HG03565 (cell line): Measurements from ENCODE around the gene LTO1.
"Not testable (repeated sequence)": the region's sequence is repeated elsewhere in the genome, so short reads cannot be mapped to it uniquely, and the experiment has no call there.

ENCODE experiments used
- ATAC-seq: cut with Tn5 transposase; IDR thresholded peaks from one replicate; pipeline ENCODE4 v1.9.1; 2021; ENCODE audit warnings: mild to moderate bottlenecking, moderate library complexity; ENCODE audit not compliant: unreplicated experiment

Gene LTO1

DNA sequence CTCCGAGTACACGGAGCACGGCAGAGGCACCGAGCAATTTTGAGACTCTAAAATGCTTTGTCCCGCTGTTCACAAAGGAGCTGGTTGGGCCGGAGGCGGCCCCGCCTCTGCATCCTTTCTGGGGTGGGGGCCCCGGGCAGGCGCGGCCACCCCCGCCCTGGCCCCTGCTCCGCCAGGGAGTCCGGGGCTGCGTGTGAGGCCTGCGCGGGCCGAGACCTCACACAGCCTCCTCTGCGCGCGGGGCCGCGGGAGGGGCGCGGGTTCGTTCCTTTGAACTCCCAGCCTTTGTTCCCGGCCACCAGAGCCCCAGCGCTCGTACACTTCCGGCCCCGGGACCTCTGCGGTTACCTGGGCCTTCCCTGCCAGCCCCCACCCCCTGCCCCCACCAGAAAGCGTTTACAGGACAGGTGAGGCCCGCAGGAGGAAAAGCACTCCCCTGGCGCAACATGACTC is 27.1 kb upstream of the LTO1 start:
- no peak for ATAC-seq

DNA sequence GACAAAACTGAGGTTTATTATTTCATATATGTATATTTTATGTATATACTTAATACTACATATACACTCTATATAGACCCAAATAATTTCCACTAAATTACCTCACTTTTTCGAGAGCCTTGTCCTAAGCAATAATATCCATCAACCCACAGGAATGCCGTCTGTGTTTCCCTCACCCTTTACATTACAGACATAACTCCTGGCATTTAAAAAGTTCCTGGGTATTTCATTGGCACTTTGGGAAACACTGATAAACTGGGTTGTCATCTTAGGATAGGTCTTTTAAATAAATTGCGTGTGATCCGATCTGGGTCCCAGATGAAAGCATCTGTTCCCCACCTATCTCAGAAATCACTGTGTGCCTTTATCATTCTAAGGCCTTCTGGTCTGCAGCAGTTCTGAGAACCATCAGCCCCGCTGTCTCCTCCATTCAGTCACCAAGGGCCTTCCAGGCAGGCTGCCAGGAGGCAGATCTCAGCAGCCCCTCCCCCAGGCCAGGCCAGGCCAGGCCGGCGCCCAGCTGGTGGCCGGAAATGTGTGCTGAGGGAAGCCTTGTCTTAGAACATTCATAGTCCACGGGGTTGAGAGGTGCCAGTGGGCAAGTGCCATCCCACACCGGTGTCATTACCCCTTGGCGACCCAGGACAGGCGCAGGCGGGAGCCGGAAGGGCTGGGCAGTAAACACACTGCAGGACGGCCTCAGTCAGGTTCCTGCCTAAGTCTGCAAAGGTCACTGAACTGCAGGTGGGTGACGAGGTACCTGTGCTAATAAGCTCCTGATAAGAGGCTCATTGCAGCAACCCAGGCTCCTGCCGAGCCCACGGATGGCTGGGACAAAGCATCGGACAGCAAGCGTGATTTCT is 25.4 kb upstream of the LTO1 start:
- ATAC-seq: no peak

DNA sequence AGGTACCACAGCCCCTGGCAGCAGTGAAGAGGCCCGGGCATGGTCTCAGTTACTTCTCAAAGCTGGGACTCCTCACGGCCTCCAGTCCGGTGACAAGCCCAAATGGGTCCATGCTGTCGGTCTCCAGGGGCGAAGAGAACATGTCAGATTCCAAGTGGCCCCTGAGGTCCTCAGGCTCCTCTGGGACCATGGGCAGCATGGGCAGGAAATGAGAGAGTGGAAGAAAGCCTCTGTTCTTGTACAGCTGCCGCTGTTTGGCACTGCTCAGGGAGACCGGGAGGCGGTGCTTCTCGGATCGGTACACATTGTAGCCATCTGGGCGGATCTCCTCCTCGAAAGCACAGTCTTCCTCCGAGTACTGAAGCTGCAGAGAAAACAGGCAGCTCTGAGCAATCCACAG is 24.1 kb upstream of the LTO1 start:
- no peak for ATAC-seq

DNA sequence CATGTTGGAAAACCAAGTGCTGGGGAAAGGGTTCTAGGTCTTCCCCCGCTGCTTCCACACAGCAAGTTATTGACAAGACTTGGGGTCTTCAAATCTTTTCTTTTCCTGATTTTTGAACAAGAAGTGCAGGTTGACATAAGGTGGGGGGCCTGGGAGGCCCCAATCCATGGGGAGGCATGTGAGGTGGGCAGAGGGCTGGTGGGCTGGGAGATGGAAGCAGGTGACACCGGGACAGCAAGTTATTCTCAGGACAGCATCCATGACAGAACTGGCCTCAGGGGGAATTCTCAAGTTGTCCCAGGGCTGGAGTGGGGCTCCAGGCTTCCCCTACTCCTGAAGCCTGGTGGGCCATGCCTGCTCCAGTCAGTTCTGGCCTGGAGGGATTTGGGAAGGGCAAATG is 23.2 kb upstream of the LTO1 start:
- no peak for ATAC-seq

DNA sequence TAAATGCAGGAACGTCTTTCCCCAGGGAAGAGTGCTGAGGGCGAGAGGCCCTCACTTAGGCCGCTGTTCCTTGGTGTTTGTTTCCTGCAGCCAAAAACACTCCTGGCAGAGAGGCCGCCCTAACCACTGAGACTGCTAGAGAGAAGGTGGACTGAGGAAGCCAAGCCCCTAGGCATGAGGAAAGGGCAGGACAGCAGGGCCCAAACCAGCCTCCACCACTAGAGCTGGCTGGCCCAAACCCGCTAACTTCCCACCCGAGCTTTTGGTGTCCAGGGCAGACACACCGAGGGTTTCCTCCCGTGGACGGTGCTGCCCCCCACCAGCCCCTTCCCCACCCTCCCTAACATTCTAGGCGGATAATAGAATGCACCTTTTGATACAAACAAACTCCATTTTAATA is 22.7 kb upstream of the LTO1 start:
- no peak for ATAC-seq

DNA sequence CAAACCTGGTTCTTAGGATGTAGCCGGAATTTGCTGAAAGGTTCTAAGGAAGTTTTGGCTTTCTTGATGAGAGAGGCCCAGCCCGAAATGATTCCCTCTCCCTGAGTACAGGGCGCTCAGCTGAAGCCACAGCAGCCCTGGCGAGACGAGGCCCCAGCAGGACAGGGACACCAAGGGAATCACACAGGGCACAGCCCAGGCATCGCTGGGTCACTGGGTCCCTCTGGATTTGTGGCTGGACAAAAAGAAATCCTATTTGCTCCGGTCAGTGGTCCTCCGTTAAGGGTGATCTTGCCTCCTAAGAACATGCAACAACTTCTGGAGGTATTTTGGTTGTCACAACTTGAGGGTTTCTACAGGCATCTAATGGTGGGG is 22.3 kb upstream of the LTO1 start:
- no peak for ATAC-seq

DNA sequence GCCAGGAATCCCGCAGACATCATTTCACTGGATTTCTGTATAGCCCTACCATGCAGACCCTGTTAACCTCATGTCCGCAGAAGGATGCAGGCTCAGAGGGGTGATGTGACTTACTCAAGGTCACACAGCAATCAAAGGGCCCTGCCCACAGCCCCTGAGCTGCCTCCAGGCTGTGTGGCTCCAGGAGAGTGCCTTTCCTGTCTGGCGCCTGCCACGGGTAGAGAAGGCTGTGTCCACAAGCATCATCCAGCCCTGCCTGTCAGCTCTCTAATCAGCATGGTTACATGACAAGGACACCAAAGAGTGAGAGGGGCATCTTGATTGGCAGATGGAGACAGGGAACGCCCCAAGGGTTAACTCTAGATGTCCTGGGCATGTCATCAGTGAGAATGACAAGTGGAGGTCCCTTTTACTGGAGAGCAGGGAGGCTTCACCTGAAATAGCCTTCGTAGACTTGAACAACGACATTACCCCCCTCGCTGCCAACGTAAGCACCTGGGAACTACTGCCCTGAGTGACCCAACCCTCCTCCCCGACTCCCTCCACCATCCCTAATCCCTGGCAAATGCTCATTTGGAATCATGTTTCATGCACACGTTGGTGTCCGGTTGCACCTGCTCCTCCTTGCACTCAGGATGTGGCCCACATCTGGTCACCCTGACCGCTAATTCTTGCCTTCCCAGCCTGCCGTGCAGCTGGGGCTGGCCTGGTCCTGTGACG is 21.8 kb upstream of the LTO1 start:
- no peak for ATAC-seq

DNA sequence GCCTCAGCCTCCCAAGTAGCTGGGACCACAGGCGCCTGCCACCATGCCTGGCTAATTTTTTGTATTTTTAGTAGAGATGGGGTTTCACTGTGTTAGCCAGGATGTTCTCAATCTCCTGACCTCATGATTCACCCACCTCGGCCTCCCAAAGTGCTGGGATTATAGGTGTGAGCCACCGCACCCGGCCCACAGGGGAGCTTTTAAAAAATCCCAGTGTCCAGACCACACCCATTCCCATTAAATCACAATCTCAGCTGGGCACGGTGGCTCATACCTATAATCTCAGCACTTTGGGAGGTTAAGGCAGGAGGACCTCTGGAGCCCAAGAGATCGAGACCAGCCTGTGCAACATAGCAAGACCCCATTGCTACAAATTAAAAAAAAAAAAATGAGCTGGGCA is 20.8 kb upstream of the LTO1 start:
- ATAC-seq: not testable (repeated sequence)

DNA sequence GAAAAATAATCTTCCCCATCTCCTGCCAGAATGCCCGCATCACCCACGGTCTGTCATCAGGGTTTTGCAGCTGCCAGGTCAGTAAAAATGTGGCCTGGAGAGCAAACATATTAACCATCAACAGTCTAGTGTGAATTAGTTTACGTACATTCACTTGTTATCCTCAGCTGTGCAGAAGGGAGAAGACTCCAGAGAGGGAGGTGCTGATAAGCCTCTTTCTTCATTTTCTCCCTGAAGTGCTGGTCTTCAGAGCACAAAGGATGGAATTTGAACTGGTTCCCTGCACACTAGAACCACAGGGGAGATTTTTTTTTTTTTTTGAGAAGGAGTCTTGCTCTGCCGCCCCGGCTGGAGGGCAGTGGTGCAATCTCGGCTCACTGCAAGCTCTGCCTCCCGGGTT is 20.4 kb upstream of the LTO1 start:
- no peak for ATAC-seq

DNA sequence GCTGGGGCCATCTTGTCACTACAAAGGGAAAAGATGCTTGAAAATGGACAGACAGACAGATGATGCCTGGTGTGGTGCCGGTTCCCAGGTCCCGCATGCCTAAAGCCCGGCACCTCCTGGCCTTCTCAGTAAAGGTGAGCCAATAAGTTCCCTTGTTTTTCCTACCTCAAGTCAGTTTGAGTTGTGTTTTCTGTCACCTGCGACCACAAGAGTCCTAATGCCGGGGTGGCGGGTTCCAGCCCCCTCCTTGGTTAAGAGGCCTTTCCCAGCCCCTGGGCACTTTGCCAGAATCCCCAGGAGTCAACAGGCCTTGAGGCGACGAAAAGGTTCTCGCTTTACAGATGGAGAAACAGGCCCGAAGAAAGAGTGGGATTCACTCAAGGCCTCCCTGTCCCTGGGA is 19.6 kb upstream of the LTO1 start:
- ATAC-seq: no peak

DNA sequence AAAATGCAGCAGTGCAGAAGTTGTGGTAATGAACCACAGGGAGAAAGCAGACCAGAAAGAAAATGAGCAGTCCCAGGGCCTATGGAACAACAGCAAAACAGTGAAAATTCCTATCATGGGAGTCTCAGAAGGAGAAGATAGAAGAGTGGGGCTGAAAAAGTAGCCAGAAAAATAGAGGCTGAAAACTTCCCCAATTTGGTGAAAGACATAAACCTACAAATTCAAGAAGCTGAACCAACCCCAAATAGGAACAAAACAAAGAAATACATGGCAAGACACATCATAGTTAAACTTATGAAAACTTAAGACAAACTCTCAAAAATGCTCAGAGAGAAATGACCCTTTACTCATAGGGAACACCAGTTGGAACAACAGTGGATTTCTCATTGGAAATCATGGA is 17.3 kb upstream of the LTO1 start:
- no peak for ATAC-seq

DNA sequence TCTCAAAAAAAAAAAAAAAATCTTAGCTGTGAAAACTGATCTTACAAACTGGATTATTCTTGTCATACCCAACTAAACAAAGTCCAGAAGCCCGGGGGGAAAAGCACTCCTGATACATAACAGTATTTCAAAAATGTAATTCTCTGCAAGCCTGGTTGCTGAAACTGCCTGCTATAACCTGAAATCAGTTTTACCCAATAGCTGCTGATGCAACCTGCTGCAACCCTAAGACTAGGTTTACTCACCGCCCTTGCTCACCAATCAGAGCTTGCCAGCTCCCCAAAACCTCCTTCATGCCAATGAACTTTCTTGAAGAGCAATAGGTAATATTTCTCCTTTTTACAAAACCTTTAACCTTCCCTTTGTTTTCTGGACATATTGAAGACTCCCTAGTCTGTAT is 16.3 kb upstream of the LTO1 start:
- ATAC-seq: no peak

DNA sequence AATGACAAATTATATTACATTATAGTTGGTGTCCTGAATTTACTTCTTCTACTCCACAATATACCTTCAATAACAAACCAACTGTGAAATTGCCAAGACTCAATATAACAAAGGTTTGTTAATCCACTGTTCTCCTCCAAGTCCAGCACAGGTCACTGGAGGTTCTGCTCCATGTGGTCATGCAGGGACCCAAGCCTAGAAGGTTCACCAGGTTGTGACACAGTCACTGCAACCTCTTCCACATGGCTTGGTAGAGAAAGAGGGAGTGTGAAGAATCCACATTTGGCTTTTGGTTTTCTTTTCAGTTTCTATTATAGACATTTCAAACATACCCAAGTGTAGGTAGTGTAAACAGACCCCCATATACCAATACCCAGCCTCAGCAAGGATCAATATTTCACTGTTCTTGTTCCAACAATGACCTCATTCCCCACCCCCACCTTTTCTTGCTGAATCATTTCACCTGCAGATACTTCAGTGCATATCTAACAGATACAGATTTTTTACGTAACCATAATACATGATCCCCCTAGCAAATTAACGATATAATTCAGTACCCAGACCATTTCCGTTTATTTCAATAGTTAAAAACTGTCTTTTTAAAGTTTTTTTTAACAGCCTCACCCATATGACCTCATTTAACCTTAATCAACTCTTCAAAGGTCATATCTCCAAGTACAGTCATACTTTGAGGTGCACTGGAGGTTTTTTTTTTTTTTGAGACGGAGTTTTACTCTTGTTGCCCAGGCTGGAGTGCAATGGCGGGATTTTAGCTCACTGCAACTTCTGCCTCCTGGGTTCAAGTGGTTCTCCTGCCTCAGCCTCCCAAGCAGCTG is 14.5 kb upstream of the LTO1 start:
- ATAC-seq: no peak

DNA sequence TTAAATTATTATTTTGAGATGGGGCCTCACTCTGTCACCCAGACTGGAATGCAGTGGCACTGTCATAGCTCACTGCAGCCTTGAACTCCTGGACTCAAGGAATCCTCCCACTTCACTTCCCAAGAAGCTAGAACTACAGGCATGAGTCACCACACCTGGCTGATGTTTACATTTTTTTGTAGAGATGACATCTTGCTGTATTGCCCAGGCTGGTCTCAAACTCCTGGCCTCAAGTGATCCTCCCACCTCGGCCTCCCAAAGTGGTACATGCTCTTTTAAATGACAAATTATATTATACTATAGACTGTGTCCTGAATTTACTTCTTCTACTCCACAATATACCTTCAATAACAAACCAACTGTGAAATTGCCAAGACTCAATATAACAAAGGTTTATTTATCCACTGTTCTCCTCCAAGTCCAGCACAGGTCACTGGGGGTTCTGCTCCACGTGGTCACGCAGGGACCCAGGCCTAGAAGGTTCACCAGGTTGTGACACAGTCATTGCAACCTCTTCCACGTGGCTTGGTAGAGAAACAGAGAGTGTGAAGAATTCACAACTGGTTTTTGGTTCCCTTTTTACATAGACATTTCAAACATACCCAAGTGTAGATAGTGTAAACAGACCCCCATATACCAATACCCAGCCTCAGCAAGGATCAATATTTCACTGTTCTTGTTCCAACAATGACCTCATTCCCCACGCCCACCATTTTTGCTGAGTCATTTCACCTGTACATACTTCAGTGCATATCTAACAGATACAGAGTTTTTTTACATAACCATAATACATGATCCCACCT is 13.0 kb upstream of the LTO1 start:
- ATAC-seq: not testable (repeated sequence)

DNA sequence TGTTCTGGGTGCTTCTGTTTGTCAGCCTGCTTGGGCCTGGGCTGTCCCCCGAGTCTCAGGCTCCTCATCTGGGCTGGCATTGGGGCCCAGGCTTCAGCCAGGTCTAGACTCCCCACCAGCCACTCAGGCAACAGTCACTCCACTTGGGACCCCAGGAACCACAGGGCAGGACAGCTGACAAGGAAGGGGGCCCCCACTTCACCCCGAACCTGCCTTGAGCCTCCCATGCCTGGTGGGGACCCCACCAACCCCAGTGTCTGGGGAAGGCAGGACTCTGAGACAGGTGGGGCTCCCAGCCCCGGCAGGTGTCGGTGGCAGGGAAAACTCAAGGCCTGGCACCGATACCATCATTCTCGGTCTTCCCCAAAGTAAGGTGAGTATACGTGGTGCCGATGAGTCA is 11.7 kb upstream of the LTO1 start:
- ATAC-seq: no peak

DNA sequence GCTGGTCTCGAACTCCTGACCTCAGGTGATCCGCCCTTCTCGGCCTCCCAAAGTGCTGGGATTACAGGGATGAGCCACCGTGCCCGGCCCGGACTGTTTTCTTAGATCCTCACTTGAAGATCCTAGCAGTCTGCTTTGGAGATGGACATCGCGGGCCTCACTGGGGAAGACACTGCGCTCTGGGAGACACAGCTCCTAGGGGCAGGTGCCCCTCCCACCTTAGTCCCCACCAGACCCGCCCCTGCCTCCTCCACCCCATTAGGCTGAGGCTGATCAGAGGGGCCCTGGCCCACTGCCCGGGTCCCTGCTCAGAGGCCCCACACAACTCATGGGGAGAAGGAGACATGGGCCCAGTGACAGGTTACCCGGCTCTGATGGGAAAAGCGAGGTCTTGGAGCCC is 11.3 kb upstream of the LTO1 start:
- no peak for ATAC-seq

DNA sequence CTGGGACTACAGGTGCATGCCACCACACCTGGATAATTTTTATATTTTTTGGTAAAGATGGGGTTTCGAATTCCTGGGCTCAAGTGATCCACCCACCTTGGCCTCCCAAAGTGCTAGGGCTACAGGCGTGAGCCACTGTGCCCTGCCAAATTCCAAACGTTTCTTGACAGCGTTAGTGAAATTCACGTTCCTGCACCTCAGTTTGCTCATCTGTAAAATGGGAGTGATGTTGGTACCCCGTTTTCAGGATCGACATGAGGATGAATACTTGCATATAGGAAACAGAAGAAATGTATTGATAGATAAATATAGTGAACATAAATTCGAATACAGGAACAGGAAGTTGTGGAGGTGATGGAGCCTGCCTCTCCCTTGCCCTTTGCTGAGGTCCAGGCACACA is 10.2 kb upstream of the LTO1 start:
- no peak for ATAC-seq

DNA sequence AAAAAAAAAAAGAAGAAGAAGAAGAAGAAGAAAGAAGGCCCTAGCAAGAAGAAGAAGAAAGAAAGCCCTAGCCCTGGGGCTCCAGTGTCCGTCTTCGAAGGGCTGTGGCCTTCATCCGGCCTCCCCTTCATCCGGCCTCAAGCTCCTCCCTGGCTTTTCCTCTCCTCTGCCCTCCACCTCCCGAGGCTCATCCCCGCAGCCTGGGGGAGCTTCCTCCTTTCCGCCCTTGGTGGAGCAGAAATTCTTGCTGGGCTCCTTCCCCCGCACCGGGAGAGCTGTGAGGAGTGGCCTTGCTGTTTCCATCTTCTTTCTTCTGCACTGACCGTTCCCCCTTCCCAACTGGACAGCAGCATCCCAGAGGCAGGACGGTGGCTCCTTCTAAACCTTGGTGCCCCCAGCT is 9.5 kb upstream of the LTO1 start:
- no peak for ATAC-seq

DNA sequence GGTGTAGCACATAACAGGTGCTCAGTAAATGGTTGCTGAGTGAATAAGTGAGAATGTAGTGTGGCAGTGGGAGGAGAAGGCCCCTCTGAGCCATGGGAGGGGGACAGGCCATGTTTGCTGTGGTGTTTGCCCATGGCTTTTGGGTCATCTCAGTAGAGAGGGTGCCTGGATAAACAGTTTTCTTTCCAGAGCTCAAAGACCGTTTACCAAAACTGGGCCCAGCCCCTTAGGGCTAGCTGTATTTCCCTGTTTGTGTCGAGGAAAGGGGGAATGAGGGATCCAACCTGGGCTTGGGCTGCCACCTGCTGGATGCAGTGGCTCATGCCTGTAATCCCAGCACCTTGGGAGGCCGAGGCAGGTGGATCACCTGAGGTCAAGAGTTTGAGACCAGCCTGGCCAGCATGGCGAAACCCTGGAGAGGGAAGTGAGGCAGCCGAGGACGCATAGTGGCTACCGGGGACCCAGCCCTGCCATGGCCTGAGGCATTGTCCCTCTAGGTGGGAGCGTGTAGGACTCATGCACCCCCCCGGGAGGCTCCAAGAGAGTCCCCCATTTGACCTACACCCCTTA is 8.7 kb upstream of the LTO1 start:
- ATAC-seq: no peak

DNA sequence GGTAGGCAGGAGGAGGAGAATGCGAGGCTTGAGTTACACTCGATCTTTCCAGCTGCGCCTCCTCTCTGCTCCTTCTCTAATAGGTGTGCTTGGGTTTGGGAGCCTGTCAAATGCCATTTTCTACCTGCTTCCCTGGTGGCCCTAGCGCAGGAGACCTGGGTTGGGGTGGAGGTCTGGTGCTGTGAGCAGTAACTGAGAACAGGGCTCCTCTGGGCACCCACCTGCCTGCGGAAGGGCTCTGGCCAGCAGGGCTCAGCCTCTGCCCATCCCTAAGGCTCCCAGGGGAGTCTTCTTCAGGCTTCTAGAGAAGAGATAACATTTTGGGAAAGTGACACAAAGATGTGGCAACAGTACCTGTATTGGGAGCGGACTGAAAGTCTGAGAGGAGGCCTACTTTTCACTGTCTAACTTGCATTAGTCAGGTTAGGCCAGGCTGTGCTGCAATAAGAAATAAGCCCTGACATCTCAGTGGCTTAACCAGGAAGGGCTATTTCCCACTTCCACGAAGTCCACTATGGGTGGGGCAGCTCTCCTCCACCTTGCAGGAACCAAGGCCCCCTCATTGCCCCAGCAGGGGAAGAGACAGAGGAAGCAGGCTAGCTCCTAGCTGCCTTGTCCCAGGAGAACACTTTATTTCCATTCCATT is 7.7 kb upstream of the LTO1 start:
- ATAC-seq: no peak
